Nephron progenitor cell (in vitro differentiated cells): ENCODE data around the gene IKZF1.

Experiments used
- DNase-seq: peaks from one replicate; pipeline ENCODE4 v3.0.0; 2021
- H3K27ac Mint-ChIP-seq: 2 replicates; pipeline ENCODE4 v1.8.0; 2021; ENCODE audit warnings: mild to moderate bottlenecking, moderate library complexity, mixed read lengths
- H3K27me3 Mint-ChIP-seq: 2 replicates; pipeline ENCODE4 v1.8.0; 2021; ENCODE audit warnings: mild to moderate bottlenecking, low read depth, mixed read lengths; ENCODE audit not compliant: poor library complexity
- H3K36me3 Mint-ChIP-seq: 2 replicates; pipeline ENCODE4 v1.8.0; 2021; ENCODE audit warnings: low read depth, mixed read lengths
- H3K4me1 Mint-ChIP-seq: 2 replicates; pipeline ENCODE4 v1.8.0; 2021; ENCODE audit warnings: mixed read lengths
- H3K4me3 Mint-ChIP-seq: 2 replicates; pipeline ENCODE4 v1.8.0; 2021; ENCODE audit warnings: mild to moderate bottlenecking, moderate library complexity, mixed read lengths
- H3K9me3 Mint-ChIP-seq: 2 replicates; pipeline ENCODE4 v1.8.0; 2021; ENCODE audit warnings: mild to moderate bottlenecking, moderate library complexity, mixed read lengths
- TF ChIP-seq, protein P1 (sequence below): fragments of 200-600 bp; sonication (generic); IDR thresholded peaks from 2 replicates; pipeline ENCODE4 v1.5.0; 2021; ENCODE audit warnings: antibody characterized with exemption

IKZF1 gene

DNA sequence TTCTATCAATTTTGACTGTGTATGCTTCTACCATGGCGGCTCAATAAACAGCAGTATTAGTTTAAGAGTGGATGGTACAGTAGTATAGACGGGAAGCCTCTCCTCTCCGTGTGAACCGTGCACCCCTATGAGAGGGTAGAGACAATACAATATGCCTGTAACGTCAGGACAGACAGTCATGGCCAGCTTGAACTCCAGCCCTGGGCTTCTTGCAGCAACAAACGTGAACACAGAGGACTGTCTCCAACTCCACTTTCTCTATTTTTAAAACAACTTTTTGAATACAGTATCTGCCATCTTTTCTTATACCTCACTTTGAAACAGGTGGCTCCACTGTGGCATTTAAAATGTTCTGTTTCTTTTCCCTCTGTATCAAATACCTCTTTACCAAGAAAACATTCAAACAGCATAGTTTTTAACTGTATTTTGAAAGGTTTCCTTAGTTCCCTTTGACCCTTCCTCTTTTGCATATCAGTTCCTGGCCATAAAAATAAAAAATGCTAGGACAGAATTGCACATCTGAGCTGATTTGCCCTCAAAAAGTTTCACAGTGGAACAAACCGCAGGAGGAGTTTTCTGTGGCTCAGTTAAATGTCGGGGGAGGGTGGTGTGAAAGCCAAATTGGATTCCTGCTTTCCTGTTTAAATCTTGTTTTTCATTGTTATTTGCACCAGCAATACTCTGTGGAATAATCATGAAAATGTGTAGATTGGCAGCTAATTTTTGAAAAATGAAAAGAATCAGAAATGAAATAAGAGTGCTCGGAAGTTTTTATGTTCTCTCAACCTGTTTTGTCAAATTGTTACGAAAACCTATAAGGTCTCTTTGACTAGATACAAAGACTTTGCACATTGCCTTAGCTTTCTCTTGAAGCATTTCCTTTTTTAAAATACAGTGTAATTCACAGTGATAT is 8.0 kb downstream of the IKZF1 start:
- H3K27me3 Mint-ChIP-seq: peaks cover 57% of the 10 kb centered on the region
- TF ChIP-seq, protein P1, sequence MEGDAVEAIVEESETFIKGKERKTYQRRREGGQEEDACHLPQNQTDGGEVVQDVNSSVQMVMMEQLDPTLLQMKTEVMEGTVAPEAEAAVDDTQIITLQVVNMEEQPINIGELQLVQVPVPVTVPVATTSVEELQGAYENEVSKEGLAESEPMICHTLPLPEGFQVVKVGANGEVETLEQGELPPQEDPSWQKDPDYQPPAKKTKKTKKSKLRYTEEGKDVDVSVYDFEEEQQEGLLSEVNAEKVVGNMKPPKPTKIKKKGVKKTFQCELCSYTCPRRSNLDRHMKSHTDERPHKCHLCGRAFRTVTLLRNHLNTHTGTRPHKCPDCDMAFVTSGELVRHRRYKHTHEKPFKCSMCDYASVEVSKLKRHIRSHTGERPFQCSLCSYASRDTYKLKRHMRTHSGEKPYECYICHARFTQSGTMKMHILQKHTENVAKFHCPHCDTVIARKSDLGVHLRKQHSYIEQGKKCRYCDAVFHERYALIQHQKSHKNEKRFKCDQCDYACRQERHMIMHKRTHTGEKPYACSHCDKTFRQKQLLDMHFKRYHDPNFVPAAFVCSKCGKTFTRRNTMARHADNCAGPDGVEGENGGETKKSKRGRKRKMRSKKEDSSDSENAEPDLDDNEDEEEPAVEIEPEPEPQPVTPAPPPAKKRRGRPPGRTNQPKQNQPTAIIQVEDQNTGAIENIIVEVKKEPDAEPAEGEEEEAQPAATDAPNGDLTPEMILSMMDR: no peak
- no peak overlapping the region for H3K4me3 Mint-ChIP-seq
- no peak overlapping the region for H3K27ac Mint-ChIP-seq
- no peaks in the 10 kb centered on the region for H3K36me3 Mint-ChIP-seq
- no peak for DNase-seq
- no peaks in the 10 kb centered on the region for H3K9me3 Mint-ChIP-seq
- peaks cover 53% of the 10 kb centered on the region for H3K4me1 Mint-ChIP-seq

DNA sequence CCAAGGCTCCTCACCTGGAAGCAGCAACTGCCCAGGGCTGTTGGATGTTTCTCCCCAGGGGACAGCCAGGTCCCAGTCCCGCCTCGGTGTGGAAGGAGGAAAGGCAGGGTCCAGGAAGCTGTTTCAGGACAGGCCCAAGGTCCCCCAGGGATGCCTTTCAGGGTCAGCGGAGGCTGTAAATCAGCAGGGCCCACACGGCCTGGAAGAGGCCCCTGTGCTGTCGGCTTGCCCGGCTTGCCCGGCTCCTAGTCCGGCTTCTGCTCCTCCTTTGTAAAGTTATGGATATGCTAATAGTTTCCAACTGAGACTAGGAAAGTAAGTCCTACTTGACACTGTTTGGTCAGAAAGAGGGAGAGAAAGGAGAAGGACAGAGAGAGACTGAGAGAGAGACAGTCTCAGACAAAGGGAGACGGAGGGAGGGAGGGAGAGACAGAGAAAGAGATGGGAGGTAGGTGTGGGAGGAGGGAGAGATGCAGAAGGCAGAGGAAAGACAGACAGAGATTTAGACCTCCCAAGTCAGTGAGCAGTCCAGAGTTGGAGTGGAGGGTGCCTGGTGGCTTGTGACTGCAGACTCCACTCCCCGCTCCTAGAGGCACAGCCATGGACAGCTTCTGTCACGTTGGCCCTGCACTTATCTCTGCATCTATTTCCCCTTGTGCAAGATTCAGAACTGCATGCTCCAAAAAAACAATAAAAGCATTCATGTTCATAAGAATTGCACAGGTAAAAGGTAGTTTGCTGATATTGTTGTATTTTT is 10.5 kb downstream of the IKZF1 start:
- TF ChIP-seq, protein P1: no peak
- no peak overlapping the region for H3K27ac Mint-ChIP-seq
- H3K36me3 Mint-ChIP-seq: no peaks in the 10 kb centered on the region
- H3K27me3 Mint-ChIP-seq: peaks cover 46% of the 10 kb centered on the region
- peaks cover 45% of the 10 kb centered on the region for H3K4me1 Mint-ChIP-seq
- peak overlapping the region; percentile 45 for H3K4me3 Mint-ChIP-seq
- no peaks in the 10 kb centered on the region for H3K9me3 Mint-ChIP-seq
- peak; percentile 68 for DNase-seq

DNA sequence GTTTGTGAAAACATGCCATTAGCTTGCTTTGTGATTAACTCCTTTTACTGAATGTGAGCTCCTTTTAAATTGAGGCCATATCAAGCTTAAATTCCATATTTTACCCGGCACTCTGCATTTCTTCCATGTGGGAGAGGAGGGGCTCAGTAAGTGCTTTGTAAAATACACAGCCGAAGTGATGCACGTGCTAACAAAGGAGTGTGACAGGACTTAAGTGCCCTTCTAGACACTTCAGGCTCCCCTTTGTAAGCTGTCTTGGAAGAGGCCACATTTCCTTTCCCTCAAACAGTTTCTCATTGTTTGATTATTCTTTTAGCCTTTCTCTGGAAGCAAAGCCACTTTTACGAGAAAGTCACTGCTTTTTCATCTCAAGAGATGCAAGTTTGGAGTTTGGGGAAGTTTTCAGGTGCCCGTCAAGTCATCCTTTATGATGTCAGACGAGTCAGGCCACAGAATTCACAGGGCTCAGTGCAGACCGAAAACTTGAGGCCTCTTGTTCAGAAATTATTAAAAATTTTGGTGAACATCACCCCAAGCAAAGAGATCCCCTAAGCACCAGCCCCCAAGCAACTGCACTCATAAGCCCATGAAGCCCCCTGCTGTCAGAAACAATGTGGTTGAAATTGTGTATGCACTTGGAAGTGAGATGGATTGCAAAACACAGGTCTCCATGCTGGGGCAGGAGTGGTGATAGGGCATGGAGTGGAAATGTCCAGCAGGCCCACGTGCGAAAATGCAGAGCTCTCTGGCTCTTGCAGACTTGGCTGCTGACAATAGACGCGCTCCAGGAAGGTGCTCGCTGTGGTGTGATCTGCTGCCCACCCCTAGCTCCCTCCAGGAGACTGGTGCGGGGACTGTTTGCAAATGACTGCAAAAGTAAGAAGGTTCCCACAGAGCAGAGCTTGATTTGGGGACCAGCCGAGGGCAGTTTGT is 11.5 kb downstream of the IKZF1 start:
- Mint-ChIP-seq H3K27me3 (peaks cover 44% of the 10 kb centered on the region), H3K4me3 (no peak overlapping the region), H3K36me3 (no peaks in the 10 kb centered on the region), H3K27ac (no peak overlapping the region), H3K4me1 (peaks cover 45% of the 10 kb centered on the region), H3K9me3 (no peaks in the 10 kb centered on the region)
- TF ChIP-seq, protein P1: no peak
- DNase-seq: no peak

DNA sequence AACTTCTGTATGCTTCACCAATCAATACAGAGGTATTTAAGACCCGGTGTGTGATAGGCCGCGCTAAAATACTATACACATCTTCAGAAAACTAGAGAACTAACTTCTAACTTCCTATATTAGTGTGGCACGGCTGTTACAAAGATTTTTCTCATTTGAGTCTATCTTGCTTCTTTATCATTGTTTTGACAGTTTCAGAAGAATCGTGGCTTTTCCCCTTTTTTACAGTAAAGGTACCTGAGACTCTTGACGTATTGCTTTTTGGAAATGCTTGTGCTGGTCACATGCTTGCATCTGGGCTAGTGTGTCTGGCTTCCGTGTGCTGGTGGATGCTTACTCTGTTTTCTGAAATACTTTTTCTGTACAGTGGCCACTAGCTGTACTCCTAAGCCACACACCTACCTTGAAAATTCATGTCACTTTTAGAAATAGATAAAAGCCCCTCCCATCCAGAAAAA is 12.7 kb downstream of the IKZF1 start:
- DNase-seq: no peak
- Mint-ChIP-seq H3K4me3 (no peak overlapping the region), H3K27ac (no peak overlapping the region), H3K36me3 (no peaks in the 10 kb centered on the region), H3K4me1 (peaks cover 48% of the 10 kb centered on the region), H3K9me3 (no peaks in the 10 kb centered on the region), H3K27me3 (peaks cover 41% of the 10 kb centered on the region)
- TF ChIP-seq, protein P1: no peak

DNA sequence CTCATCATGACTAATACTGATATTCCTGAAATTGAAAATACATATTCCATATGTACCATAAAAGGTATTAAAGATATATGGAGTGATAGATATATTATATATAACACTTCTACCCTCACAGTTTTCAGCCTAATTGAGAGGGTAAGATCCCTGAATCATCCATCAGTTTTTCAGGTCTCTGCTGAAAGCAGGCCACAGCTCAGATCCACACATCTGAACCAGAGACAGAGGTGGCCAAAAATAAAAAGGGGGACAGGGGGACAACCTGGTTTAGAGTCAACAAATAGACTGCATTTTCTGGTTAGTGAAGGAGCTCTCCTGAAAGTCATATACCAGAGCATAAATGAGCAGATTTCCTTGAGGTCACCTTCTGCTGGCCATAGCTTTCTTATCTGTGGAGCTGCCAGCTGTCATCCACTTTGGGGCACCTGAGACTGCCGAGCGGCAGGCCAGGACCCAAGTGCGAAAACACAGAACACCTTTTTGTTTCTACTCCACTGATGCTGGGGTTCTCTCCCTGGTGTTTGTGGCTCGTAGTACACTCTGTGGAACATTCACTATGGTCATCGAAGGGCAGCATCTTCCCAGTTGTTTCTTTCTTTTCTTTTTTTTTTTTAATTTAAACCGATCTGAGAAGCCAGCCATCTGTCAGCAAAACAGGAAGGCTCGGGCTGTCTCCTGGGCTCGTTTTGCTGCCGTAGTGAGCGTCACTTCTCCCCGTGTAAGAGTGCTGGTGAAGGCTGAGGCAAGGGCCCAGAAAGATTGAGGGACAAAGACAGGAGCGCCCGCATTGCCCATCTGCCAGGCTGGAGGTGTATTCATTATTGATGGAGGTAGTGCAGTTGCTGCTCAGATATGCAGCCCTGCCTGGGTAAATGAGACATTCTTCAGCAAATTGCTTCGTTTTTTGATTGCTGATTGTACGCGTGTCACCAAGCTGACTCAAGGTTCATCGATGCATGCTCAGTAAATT is 13.5 kb downstream of the IKZF1 start:
- H3K36me3 Mint-ChIP-seq: no peaks in the 10 kb centered on the region
- H3K9me3 Mint-ChIP-seq: no peaks in the 10 kb centered on the region
- H3K27ac Mint-ChIP-seq: no peak overlapping the region
- DNase-seq: no peak
- TF ChIP-seq, protein P1: no peak
- peaks cover 36% of the 10 kb centered on the region for H3K27me3 Mint-ChIP-seq
- no peak overlapping the region for H3K4me3 Mint-ChIP-seq
- H3K4me1 Mint-ChIP-seq: peaks cover 41% of the 10 kb centered on the region
